ENCODE results near the gene PROM2.

PROM2 gene

GRCh38 chr2:95325026-95325425 lies 50.8 kb downstream of the PROM2 start:
- TF ChIP-seq, protein P1, sequence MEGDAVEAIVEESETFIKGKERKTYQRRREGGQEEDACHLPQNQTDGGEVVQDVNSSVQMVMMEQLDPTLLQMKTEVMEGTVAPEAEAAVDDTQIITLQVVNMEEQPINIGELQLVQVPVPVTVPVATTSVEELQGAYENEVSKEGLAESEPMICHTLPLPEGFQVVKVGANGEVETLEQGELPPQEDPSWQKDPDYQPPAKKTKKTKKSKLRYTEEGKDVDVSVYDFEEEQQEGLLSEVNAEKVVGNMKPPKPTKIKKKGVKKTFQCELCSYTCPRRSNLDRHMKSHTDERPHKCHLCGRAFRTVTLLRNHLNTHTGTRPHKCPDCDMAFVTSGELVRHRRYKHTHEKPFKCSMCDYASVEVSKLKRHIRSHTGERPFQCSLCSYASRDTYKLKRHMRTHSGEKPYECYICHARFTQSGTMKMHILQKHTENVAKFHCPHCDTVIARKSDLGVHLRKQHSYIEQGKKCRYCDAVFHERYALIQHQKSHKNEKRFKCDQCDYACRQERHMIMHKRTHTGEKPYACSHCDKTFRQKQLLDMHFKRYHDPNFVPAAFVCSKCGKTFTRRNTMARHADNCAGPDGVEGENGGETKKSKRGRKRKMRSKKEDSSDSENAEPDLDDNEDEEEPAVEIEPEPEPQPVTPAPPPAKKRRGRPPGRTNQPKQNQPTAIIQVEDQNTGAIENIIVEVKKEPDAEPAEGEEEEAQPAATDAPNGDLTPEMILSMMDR (IDR thresholded peaks at IDR 0.05; ENCODE audit: borderline replicate concordance, insufficient read depth, low read depth, low read length) = no peak
- no peak overlapping the region for H3K4me3 ChIP-seq (ENCODE audit: low read depth, low read length)

GRCh38 chr2:95325590-95326432 lies 51.6 kb downstream of the PROM2 start:
- TF ChIP-seq, protein P1 (IDR thresholded peaks at IDR 0.05; ENCODE audit: borderline replicate concordance, insufficient read depth, low read depth, low read length) = no peak
- no peak overlapping the region for H3K4me3 ChIP-seq (ENCODE audit: low read depth, low read length)

GRCh38 chr2:95326433-95327140 lies 52.3 kb downstream of the PROM2 start:
- H3K4me3 ChIP-seq (ENCODE audit: low read depth, low read length) = no peak overlapping the region
- TF ChIP-seq, protein P1 (IDR thresholded peaks at IDR 0.05; ENCODE audit: borderline replicate concordance, insufficient read depth, low read depth, low read length) = no peak

- TF ChIP-seq, protein P1 (IDR thresholded peaks at IDR 0.05; ENCODE audit: borderline replicate concordance, insufficient read depth, low read depth, low read length) = no peak
- H3K4me3 ChIP-seq (ENCODE audit: low read depth, low read length) = no peak overlapping the region
These were observed 53.6 kb downstream of the PROM2 start for GRCh38 chr2:95327861-95328260.

DNA sequence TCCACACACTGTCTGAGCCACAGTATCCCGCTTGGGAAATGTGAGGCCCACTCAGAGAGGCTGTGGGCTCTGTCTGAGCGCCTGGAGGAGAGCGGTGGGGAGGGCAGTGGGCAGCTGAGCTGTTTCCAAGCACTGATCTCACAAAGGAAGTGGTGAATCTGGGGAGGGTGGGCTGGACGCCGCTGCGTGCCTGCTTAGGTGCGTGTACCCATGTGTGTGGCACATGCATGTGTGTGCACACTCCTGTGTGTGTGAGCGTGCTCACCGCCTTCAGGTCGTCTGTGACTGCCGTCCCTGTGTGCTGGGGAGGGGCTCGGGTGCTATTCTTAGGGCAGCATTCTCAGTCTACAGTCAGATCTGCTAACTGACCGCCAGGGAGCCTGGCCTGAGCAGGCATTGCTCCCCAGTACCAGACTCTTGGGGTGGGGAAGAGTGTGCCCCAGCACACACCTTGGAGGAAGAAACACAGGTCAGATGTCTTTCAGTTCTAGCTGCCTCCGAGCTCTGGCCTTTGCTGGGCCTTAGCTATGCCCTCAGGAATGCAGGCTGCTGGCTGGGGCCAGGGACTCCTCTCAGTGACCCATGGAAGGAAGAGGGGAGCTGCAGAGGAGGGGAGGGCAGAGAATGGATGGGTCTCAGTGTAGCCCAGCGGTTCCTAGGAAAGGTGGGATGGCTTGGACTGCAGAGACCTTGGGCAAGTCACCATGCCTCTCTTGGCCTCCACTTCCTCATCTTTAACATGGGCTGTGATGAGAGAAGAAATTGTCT lies 54.3 kb downstream of the PROM2 start:
- H3K4me3 ChIP-seq (ENCODE audit: low read depth, low read length) = no peak overlapping the region
- TF ChIP-seq, protein P1 (IDR thresholded peaks at IDR 0.05; ENCODE audit: borderline replicate concordance, insufficient read depth, low read depth, low read length) = no peak

DNA sequence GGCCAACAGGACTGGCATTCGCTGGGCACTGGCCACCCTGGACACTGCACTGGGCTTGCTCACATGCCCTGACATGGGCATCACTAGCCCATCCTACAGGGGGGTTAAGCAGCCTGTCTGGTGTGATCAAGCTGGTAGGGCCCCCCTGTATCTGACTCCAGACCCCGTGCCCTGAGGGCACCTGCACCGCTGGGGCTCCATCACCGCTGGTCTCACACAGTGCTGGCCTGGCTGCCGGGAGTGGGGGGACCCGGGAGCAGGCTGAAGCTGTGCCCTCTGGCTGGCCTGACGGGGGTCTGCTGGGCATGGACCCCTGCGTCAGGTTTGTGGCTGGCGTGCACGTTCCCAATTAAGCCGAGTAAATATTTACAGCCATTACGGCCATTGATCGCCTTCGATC lies 55.2 kb downstream of the PROM2 start:
- TF ChIP-seq, protein P1 (IDR thresholded peaks at IDR 0.05; ENCODE audit: borderline replicate concordance, insufficient read depth, low read depth, low read length) = no peak
- H3K4me3 ChIP-seq (ENCODE audit: low read depth, low read length) = no peak overlapping the region

All from GM12875 (cell line).